OCI-LY7 (cell line): ENCODE measurements around the gene S100PBP. TPM values are rescaled to one million over a fixed set of nuclear protein-coding genes. Genes with fewer than 3 reads are reported as not detected.

Source experiments
- BruUV-seq: library from RNA; stranded (reverse); fragments of 400-500 nt; replicated peaks from 2 replicates; lab custom pipeline; 2021; lab: Mats Ljungman, UMichigan
- CTCF ChIA-PET: fragments of 300-600 bp; sonication (Branson Sonifier 250); formaldehyde crosslinking; loops from one replicate; lab custom pipeline; 2022; ENCODE audit warnings: antibody characterized with exemption; ENCODE audit not compliant: unreplicated experiment; lab: Charles Lee
- POLR2A ChIA-PET: fragments of 300-600 bp; sonication (Branson Sonifier 250); formaldehyde crosslinking; loops from one replicate; lab custom pipeline; 2022; ENCODE audit warnings: antibody characterized with exemption; lab: Charles Lee
- DNase-seq: peaks from one replicate; pipeline ENCODE4 v3.0.0-alpha.2; 2015; ENCODE audit warnings: low spot score
- H2AFZ ChIP-seq: fragments of 200-600 bp; sonication (generic), shearing (Covaris generic); 2 replicates; pipeline ENCODE4 v1.6.1; 2014; ENCODE audit warnings: mild to moderate bottlenecking, antibody characterized with exemption, low read length, moderate library complexity
- H3K27ac ChIP-seq: fragments of 200-600 bp; sonication (generic); 2 replicates; pipeline ENCODE4 v1.5.1; 2014; ENCODE audit warnings: mixed run types, low read depth, mild to moderate bottlenecking, moderate library complexity, low read length, inconsistent platforms; ENCODE audit not compliant: poor library complexity, severe bottlenecking
- H3K36me3 ChIP-seq: fragments of 200-600 bp; sonication (generic); 2 replicates; pipeline ENCODE4 v1.6.1; 2014; ENCODE audit warnings: mild to moderate bottlenecking, antibody characterized with exemption, low read length, moderate library complexity, mixed read lengths; ENCODE audit not compliant: insufficient read depth
- H3K4me1 ChIP-seq: fragments of 200-600 bp; sonication (generic); 2 replicates; pipeline ENCODE4 v1.5.1; 2014; ENCODE audit warnings: mild to moderate bottlenecking, low read length; ENCODE audit not compliant: insufficient read depth, poor library complexity, severe bottlenecking
- H3K4me2 ChIP-seq: fragments of 200-600 bp; sonication (generic); 2 replicates; pipeline ENCODE4 v1.6.1; 2014; ENCODE audit warnings: mild to moderate bottlenecking, low read length
- H3K4me3 ChIP-seq: fragments of 200-600 bp; sonication (generic); 2 replicates; pipeline ENCODE4 v1.5.1; 2014; ENCODE audit warnings: mild to moderate bottlenecking, low read depth, low read length; ENCODE audit not compliant: poor library complexity, severe bottlenecking
- H3K79me2 ChIP-seq: fragments of 200-600 bp; sonication (generic); 2 replicates; pipeline ENCODE4 v1.6.1; 2016; ENCODE audit warnings: low read depth, mild to moderate bottlenecking, low read length, moderate library complexity, mixed read lengths; ENCODE audit not compliant: insufficient read depth
- H3K9me2 ChIP-seq: fragments of 200-600 bp; sonication (generic); 2 replicates; pipeline ENCODE4 v1.6.1; 2016; ENCODE audit warnings: mild to moderate bottlenecking, low read length, mixed read lengths; ENCODE audit not compliant: insufficient read depth
- H3K9me3 ChIP-seq: fragments of 200-600 bp; sonication (generic); 2 replicates; pipeline ENCODE4 v1.6.1; 2014; ENCODE audit warnings: mild to moderate bottlenecking, mixed run types, low read length, mixed read lengths
- H4K20me1 ChIP-seq: fragments of 200-600 bp; sonication (generic); 2 replicates; pipeline ENCODE4 v1.6.1; 2014; ENCODE audit warnings: mild to moderate bottlenecking, antibody characterized with exemption, low read length, moderate library complexity, mixed read lengths; ENCODE audit not compliant: insufficient read depth
- CTCF ChIP-seq: fragments of 200-600 bp; sonication (generic); conservative IDR thresholded peaks from 2 replicates; pipeline ENCODE4 v1.5.1; 2014; ENCODE audit warnings: mild to moderate bottlenecking, antibody characterized with exemption, low read length, moderate library complexity, mixed read lengths
- EZH2phosphoT487 ChIP-seq: fragments of 200-600 bp; sonication (generic); IDR thresholded peaks from 2 replicates; pipeline ENCODE4 v1.6.1; 2018; ENCODE audit warnings: low read depth, borderline replicate concordance, mild to moderate bottlenecking, mixed run types, antibody characterized with exemption, low read length, moderate library complexity, mixed read lengths
- intact Hi-C: fragments of 100-400 bp; cut with micrococcal nuclease; formaldehyde crosslinking; loops from one replicate; pipeline ENCODE4 v1.10.0; 2022; ENCODE audit not compliant: unreplicated experiment
- total RNA-seq, 2 experiments: library from RNA; depleted of rRNA in 1 of 2; stranded (reverse); fragments of >200 nt in 1 of 2; shearing (Covaris generic) in 1 of 2; gene quantifications; 2 replicates each; pipeline ENCODE4 v1.2.3, GENCODE V29; 2014 to 2022

S100PBP gene
- total RNA-seq, 2 experiments from 2014 or later: 72.1 to 136 TPM

DNA sequence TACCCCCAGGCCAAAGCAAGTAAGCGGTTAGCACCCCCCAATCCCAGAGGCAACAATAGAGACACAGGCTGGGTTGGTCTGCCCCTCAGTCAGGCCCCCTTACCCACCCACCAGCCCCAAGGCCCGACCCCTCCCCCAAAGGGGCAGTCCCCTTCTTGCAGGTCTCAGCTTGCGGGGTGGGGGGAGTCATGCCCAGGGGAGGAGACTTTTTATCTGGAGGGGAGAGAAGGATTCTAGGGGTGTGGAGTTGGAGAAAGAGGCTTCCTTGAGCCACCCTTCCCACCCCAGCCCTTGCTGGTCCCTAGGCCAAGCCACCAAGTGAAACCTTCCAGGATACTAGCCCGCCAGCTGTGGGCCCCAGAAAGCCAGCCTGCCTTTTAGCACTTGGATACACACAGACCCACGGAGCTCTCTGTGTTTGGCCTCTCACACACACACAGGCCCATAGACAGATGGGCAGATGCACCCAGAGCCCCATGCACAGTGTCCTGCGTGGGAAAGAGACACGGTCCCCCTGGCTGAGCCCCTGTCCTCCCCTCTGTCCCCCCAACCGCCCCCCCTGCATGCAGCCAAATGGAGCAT, 76.7 kb downstream of the S100PBP start:
- no peak for DNase-seq
- no peaks in the 10 kb centered on the region for H3K79me2 ChIP-seq
- peak overlapping the region; percentile 49; the same call in 1 of the 2 replicates for H2AFZ ChIP-seq
- TF ChIP-seq CTCF: no peak
- no peak for TF ChIP-seq EZH2phosphoT487
- ChIA-PET POLR2A (interaction anchor here (0.6 kb wide), 1 partner anchor 200 kb away, joined by 3 read pairs; no protein-coding TSS in a partner anchor), CTCF (no interaction called here)
- peak overlapping the region; percentile 66 for H3K4me3 ChIP-seq
- no TSS peak for BruUV-seq
- peaks cover 4% of the 10 kb centered on the region for H3K4me1 ChIP-seq
- peak overlapping the region; percentile 65 for H3K4me2 ChIP-seq
- no peaks in the 10 kb centered on the region for H3K36me3 ChIP-seq
- no peaks in the 10 kb centered on the region for H3K9me3 ChIP-seq
- intact Hi-C loops: no loop called here
- H3K27ac ChIP-seq: no peak overlapping the region
- H3K9me2 ChIP-seq: no peaks in the 10 kb centered on the region
- H4K20me1 ChIP-seq: no peaks in the 10 kb centered on the region

DNA sequence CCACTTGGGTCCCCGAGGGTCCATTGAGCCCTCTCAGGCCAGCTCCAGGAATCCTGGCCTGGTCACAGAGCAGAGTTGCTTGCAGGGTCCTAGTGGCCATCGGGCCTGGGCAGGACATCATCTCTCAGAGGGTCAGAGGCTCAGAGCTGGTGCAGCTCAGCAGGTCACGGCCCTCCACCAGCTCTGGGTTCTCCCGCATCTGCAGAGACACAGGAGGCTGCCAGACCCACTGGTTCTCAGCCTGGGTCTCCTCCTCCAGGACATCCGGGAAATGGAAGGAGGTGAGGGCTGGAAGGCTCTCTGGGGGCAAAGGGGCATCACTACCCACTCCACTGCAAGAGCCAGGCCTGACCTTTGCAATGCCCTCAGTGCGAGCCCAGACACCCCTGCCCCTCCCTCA, 77.2 kb downstream of the S100PBP start:
- Histone ChIP-seq H3K27ac (no peak overlapping the region), H3K9me2 (no peaks in the 10 kb centered on the region), H3K9me3 (no peaks in the 10 kb centered on the region), H3K79me2 (no peaks in the 10 kb centered on the region), H3K4me3 (no peak overlapping the region), H3K4me2 (no peak overlapping the region), H4K20me1 (no peaks in the 10 kb centered on the region), H3K36me3 (no peaks in the 10 kb centered on the region), H2AFZ (no peak overlapping the region), H3K4me1 (peaks cover 4% of the 10 kb centered on the region)
- no TSS peak for BruUV-seq
- intact Hi-C loops: no loop called here
- ChIA-PET CTCF (no interaction called here), POLR2A (no interaction called here)
- no peak for TF ChIP-seq CTCF
- no peak for TF ChIP-seq EZH2phosphoT487
- no peak for DNase-seq
